Effector memory CD4-positive, alpha-beta T cell (primary cell): ENCODE results near the gene SELENOP.

Experiments
- DNase-seq, 3 donors: peaks; one replicate each; pipeline ENCODE4 v3.0.0-alpha.2; 2020
- H3K27ac ChIP-seq: 2 replicates; pipeline ENCODE4 v1.7.0; 2013; ENCODE audit warnings: mild to moderate bottlenecking, low read length, moderate library complexity; ENCODE audit not compliant: insufficient read depth, poor library complexity, severe bottlenecking
- H3K27me3 ChIP-seq: replicated peaks from 2 replicates; pipeline ENCODE4 v1.7.0; 2013; ENCODE audit warnings: mild to moderate bottlenecking, low read length; ENCODE audit not compliant: insufficient read depth, control insufficient read depth, poor library complexity, severe bottlenecking
- H3K36me3 ChIP-seq: 2 replicates; pipeline ENCODE4 v1.7.0; 2013; ENCODE audit warnings: mild to moderate bottlenecking, low read length, moderate library complexity; ENCODE audit not compliant: control insufficient read depth, insufficient read depth
- H3K4me1 ChIP-seq: 2 replicates; pipeline ENCODE4 v1.7.0; 2013; ENCODE audit warnings: low read length, mild to moderate bottlenecking; ENCODE audit not compliant: control insufficient read depth, insufficient read depth, poor library complexity, severe bottlenecking
- H3K4me3 ChIP-seq: 2 replicates; pipeline ENCODE4 v1.7.0; 2013; ENCODE audit warnings: low read length, low read depth, mild to moderate bottlenecking; ENCODE audit not compliant: insufficient read depth, poor library complexity, severe bottlenecking
- H3K9me3 ChIP-seq: 2 replicates; pipeline ENCODE4 v1.7.0; 2013; ENCODE audit warnings: mild to moderate bottlenecking, low read length, moderate library complexity; ENCODE audit not compliant: control insufficient read depth

Gene SELENOP

DNA sequence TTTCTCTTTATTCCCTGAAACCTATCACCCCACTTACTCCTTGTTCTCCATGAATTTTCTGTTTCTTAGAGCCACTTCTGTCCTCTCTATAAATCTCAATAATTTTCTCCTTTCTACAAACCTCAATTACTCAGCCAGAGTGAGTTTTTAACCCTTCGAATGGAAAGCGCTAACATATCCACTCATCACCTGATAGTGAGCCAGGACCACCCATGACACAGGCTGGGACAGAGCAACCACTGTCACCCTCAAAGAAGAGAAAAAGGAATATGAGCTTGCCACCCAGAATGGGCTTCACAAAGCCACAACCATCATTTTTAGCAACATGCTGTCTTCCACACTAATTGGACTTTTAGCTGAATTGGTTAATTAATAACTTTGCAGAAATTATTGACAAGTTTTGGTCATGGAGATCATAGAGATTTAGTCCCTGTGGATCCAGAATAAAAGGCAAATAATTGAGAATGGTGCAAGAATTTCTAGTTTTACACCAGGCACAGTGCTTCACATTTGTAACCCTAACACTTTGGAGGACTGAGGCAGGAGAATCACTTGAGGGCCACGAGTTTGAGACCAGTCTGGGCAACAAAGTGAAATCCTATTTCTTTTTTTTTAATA lies 32.1 kb upstream of the SELENOP start:
- Histone ChIP-seq H3K27me3 (no peaks in the 10 kb centered on the region), H3K4me1 (no peaks in the 10 kb centered on the region), H3K9me3 (no peaks in the 10 kb centered on the region), H3K36me3 (no peaks in the 10 kb centered on the region), H3K4me3 (no peak overlapping the region), H3K27ac (no peak overlapping the region)
- no peak for DNase-seq

DNA sequence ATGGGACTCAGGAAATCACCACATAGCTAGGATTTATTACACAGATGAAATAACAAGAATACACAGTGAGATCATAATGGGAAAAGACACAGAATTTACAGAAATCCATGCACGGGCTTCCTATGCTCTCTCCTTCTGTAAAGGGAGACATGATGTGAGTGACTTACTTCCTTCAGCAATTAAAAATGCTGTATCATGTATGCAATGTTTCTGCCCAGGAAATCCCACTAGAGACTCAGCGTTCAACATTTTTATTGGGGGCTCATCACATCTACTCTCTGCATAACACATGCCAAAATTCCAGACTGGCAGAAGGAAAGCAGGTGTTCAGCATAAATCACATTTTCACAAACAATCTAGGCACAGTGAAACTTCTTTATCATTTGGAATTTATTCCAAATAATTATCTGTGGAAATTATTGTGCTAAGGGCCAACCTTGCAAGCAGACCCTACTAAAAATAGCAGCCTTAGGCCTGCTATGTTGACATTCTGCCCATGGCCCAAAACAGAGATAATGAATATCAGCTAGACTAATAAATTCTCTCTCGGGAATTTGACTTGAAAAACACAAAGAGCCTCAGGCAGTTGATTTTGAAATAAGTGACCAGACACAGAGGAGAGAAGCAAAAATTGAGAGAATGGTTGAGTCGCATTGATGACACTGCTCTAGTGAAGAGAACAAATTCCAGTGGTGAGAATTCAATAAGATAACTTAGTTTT lies 31.4 kb upstream of the SELENOP start:
- Histone ChIP-seq H3K4me1 (no peaks in the 10 kb centered on the region), H3K27me3 (no peaks in the 10 kb centered on the region), H3K9me3 (no peaks in the 10 kb centered on the region), H3K36me3 (no peaks in the 10 kb centered on the region), H3K4me3 (no peak overlapping the region), H3K27ac (no peak overlapping the region)
- no peak for DNase-seq

DNA sequence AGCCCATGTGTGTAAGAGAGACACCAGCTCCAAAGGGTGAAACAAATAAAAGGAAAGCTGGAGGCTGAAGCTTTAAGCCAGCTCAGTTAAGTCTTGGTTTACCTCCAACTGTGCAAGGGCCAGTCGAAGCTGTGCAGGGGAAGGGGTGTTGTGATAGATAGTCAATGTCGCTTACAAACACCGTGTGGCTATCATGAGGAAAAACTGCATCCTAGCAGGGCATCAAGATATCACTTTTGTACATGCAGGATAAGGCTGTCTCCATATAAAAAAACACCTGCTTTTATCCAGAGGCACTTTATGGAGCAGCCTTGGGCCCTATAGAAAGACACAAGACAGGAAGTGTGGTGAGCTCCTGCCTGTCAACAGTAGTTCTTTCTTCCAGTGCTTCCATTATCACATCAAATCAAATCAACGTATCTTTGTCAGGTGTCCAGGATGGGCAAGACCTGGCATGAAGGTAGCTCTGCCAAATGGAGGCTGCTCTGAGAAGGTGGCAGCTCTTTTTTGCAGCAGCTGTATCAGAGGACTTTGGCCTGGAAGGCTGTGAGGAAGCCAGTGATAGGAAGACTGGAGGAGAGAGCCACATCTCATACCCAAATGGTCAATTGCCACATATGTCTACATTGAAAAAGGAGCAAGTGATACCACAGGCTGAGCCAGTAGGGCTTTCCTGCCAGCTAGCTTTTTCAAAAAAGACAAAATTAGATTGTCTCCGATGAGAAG lies 29.3 kb upstream of the SELENOP start:
- Histone ChIP-seq H3K4me3 (no peak overlapping the region), H3K27ac (no peak overlapping the region), H3K36me3 (no peaks in the 10 kb centered on the region), H3K27me3 (no peaks in the 10 kb centered on the region), H3K4me1 (no peaks in the 10 kb centered on the region), H3K9me3 (no peaks in the 10 kb centered on the region)
- no peak for DNase-seq

DNA sequence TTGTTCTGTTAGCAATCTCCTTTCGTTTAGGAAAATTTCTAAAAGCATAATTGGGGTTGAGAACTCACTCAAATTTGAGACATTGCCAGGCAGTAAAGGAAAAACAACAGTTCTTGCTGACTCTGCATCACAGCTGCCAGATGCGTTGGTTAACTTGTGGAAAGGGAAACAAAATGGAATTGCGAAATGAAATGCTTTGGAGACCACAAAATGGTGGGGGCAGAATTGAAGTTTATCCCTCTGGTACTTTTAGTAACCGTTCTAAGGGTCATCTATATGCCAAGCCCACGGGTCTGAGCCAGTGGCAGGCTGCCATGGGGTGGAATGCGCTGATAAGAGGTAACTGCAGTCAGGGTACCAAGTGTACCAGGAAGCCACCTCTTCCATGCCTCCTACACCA lies 28.6 kb upstream of the SELENOP start:
- Histone ChIP-seq H3K36me3 (no peaks in the 10 kb centered on the region), H3K4me1 (no peaks in the 10 kb centered on the region), H3K27ac (no peak overlapping the region), H3K27me3 (no peaks in the 10 kb centered on the region), H3K9me3 (no peaks in the 10 kb centered on the region), H3K4me3 (no peak overlapping the region)
- no peak for DNase-seq

DNA sequence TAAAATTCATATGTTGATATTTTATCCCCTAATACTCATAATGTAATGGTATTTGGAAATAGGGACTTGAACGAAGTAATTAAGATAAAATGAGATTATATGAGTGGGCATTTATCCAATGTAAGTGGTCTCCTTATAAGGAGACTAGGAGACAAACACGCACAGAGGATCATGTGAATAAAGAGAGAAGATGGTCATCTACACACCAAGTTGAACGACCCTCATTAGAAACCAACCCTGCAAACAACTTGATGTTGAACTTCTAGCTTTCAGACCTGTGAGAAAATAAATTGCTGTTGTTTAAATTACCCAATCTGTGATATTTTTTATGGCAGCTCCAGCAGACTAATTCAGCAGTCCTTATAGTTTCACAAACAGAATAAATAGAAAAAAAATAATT lies 27.5 kb upstream of the SELENOP start:
- Histone ChIP-seq H3K27ac (no peak overlapping the region), H3K4me1 (no peaks in the 10 kb centered on the region), H3K9me3 (no peaks in the 10 kb centered on the region)

DNA sequence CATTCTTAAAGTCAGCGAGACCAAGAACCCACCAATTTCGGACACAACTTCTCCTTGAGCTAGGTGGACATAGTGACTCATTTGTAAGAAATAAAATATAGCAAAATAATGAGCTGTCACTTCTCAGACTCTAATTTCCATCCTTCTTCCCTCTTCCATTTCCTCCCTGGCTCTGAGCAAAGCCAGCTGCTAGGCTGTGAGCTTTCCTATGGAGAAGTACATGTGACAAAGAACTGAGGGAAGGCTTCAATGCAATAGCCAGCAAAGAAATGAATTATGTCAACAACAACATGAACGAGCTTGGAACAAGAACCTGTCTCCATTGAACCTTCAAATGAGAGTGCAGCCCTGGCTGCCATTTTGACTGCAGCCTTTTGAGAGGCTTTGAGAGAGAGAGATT lies 25.9 kb upstream of the SELENOP start:
- Histone ChIP-seq H3K36me3 (no peaks in the 10 kb centered on the region), H3K9me3 (no peaks in the 10 kb centered on the region), H3K4me1 (no peaks in the 10 kb centered on the region), H3K27me3 (no peaks in the 10 kb centered on the region), H3K27ac (no peak overlapping the region), H3K4me3 (no peak overlapping the region)
- no peak for DNase-seq

More for the DNA sequence above, 27.5 kb upstream of the SELENOP start:
- DNase-seq, result no peak
- H3K36me3 ChIP-seq, result no peaks in the 10 kb centered on the region
- H3K4me3 ChIP-seq, result no peak overlapping the region
- H3K27me3 ChIP-seq, result no peaks in the 10 kb centered on the region

DNA sequence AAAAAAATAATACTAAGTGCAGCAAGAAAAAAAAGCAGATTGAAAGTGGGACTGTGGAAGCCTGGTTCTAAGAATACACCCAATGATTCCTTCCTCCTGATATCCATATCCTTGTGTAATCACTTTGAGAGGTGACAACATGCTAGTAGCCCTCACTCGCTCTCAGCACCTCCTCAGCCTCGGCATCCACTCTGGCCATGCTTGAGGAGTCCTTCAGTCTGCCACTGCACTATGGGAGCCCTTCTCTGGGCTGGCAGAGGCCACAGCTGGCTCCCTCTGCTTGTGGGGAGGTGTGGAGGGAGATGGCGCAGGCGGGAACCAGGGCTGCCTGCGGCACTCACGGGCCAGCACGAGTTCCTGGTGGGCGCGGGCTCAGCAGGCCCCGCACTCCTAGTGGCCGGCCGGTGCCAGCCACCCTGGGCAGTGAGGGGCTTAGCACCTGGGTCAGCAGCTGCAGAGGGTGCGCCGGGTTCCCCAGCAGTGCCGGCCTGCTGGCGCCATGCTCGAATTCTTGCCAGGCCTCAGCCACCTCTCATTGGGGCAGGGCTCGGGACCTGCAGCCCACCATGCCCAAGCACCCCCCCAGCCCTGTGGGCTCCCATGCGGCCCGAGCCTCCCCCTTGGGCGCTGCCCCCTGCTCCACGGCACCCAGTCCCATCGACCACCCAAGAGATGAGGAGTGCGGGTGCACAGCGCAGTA lies 24.5 kb upstream of the SELENOP start:
- Histone ChIP-seq H3K4me3 (no peak overlapping the region), H3K36me3 (no peaks in the 10 kb centered on the region), H3K9me3 (no peaks in the 10 kb centered on the region), H3K27ac (no peak overlapping the region), H3K27me3 (no peaks in the 10 kb centered on the region), H3K4me1 (no peaks in the 10 kb centered on the region)
- DNase-seq, result no peak

DNA sequence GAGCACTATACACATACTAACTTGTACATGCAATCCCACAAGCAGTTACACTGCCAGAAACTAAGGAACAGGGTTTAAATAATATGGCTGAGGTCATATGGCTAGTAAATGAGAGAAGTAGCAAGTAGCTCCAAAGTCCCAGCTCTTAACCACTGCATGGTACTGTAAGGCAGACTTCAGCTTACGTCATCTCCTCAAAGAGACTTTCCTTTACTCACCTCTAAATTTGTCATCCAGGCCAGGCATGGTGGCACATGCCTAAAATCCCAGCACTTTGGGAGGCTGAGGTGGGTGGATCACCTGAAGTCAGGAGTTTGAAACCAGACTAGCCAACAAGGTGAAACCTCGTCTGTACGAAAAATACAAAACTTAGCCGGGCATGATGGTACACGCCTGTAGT lies 20.4 kb upstream of the SELENOP start:
- Histone ChIP-seq H3K4me1 (no peaks in the 10 kb centered on the region), H3K9me3 (no peaks in the 10 kb centered on the region), H3K27ac (no peak overlapping the region), H3K27me3 (no peaks in the 10 kb centered on the region), H3K36me3 (no peaks in the 10 kb centered on the region), H3K4me3 (no peak overlapping the region)
- DNase-seq, result no peak

DNA sequence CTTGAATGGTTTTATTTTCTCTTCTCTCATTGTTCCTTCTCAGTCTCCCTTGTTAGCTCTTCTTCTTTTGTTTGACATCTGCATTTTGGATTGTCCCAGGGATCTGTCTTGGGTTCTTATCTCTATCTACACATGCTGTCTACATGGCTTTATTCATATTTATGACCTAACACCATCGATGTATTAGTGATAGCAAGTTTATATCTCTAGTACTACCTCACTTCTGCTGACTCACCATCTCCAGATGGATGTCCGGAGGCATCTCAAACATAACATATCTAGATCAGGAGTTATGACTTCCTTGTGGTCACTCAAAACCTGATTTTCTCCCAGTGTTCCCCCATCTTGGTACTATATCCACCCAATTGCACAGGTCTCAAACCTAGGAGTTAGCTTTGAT lies 19.2 kb upstream of the SELENOP start:
- no peak overlapping the region for H3K27ac ChIP-seq
- H3K4me3 ChIP-seq, result no peak overlapping the region
- H3K4me1 ChIP-seq, result no peaks in the 10 kb centered on the region
- no peak for DNase-seq
- no peaks in the 10 kb centered on the region for H3K36me3 ChIP-seq
- H3K9me3 ChIP-seq, result no peaks in the 10 kb centered on the region
- no peaks in the 10 kb centered on the region for H3K27me3 ChIP-seq

DNA sequence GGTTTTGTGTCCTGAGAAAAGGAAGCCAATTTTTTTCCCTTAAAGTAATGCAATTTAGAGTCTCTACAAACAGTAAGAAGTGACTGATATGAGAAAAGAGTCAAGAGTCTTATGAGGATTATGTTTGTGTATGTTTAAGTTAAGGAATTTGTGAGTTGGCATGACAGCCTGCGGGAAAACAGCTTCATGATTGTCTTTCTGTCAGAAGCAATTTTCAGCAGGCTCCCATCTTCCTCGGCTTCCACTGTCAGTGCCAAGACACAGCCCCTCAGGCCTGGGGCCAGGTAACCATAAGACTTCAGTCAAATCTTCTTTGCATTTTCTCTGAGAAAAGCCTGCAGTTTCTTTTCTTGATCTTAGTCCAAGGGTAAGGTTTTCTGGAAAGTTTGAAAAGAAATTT lies 17.0 kb upstream of the SELENOP start:
- H3K36me3 ChIP-seq, result no peaks in the 10 kb centered on the region
- no peak overlapping the region for H3K4me3 ChIP-seq
- DNase-seq, result no peak
- H3K9me3 ChIP-seq, result no peaks in the 10 kb centered on the region
- no peaks in the 10 kb centered on the region for H3K4me1 ChIP-seq
- H3K27me3 ChIP-seq, result no peaks in the 10 kb centered on the region
- H3K27ac ChIP-seq, result no peak overlapping the region
